Measurements from ENCODE around the gene CATSPERE.
"Not testable (repeated sequence)": the region's sequence is repeated elsewhere in the genome, so short reads cannot be mapped to it uniquely, and the experiment has no call there.

CATSPERE gene

DNA sequence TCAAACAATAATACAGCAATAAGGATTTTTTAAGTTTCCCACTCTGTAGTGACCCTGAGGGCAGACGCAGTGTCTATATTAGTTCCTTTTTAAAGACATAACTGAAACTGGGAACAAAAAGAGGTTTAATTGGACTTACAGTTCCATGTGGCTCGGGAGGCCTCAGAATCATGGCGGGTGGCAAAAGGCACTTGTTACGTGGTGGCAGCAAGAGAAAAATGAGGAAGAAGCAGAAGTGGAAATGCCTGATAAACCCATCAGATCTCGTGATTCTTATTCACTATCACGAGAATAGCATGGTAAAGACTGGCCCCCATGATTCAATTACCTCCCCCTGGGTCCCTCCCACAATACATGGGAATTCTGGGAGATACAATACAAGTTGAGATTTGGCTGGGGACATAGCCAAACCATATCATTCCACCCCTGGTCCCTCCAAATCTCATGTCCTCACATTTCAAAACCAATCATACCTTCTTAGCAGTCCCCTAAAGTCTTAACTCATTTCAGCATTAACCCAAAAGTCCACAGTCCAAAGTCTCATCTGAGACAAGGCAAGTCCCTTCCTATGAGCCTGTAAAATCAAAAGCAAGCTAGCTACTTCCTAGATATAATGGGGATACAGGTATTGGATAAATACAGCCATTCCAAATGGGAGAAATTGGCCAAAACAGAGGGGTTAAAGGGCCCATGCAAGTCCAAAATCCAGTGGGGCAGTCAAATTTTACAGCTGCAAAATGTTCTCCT is 205.8 kb downstream of the CATSPERE start:
- DNase-seq (ENCODE audit: low read depth in 3 of 3): not testable (repeated sequence)

DNA sequence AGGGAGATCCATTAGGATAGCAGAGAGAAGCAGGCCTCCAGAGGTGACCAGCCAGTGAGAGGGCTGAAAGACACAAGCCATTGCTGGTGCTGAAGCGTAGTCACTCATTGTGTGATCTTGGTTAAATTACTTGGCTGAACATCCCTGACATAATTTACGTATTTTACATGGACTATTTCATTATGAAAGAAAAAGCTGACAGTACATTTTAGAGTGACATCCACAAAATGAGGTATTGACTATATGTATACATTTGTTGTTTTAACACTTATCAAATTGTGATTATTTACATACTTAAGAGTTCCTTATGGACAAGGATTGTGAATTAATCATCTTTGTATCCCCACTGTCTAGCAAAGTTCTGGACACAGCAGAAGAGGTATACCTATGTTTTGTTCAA is 206.7 kb downstream of the CATSPERE start:
- no peak for DNase-seq (ENCODE audit: low read depth in 3 of 3)

DNA sequence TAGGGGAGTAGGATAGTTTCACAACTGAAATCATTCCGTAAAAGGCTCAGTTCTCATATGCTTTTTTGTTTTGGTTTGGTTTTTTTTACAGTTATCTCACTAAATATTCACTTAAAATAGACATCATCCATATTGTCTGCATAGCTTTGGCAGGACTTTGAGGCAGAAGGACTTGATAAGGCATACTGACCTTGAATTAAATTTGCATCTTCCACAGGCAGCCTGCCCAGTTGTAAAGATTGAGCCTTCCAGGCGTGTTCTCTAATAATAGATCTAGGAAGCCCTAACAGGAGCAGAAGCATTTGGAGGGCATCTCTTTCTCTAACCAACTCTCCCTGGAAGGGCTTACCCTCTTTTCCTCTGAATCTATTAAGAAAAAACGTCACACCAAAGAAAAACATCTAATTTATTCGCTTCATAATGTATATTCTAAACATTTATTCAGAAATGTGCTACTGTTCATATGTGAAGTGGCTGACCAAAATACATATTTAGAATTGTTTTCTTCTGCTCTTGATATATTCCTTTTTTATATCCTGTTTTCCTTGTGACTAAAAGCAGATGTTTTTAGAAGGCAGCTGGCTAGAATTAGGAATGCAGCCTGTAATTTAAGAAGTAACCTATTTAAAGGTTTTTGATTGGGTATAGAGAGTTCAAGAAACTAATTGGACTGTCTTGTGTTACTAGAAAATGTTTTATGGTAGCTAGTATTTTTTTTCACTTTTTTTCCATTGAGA is 212.0 kb downstream of the CATSPERE start:
- no peak for DNase-seq (ENCODE audit: low read depth in 3 of 3)

DNA sequence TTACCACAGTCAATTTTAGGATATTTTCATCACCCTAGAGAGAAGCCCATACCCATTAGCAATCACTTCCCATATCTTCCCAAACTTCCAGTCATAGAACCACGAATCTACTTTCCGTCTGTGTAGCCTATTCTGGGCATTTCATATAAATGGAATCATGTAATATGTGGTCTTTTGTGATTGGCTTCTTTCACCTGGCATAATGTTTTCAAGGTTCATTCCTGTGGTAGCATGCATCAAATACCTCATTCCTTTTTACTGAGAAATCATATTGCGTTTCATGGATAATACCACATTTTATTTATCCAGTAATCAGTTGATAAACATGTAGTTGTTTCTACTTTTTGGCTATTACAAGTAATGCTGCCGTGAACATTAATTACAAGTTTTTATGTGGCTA is 213.4 kb downstream of the CATSPERE start:
- DNase-seq (ENCODE audit: low read depth in 3 of 3): no peak

DNA sequence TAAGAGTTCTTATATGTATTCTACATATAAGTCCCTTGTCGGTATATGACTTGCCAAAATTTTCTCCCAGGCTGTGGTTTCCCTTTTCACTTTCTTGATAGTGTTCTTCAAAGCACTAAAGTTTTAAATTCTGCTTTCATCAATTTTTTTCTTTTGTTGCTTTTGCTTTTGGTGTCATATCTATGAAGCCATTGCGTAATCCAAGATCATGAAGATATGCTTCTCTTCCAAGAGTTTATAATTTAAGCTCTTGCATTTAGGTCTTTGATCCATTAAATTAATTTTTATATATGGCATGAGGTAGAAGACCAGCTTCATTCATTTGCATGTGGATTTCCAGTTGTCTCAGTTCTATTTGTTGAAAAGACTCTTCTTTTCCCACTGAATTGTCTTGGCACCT is 214.1 kb downstream of the CATSPERE start:
- no peak for DNase-seq (ENCODE audit: low read depth in 3 of 3)

DNA sequence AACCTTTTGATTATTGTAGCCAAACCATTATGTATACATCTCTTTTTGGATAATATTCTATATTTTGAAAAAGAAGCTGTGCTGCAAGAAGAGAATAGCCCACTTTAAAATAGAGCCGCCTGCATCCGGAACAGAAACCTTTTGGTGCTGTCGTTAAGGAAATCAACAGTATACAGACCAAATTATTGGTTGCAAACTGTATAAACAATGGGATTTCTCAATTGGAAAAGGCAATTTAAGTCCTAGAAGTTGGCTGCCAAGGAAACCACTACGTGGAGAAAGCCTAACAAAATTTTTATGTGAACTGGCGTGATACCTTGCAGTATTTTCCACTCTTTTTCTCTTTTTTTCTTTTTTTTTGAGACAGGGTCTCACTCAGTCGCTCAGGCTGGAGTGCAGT is 217.6 kb downstream of the CATSPERE start:
- DNase-seq (ENCODE audit: low read depth in 3 of 3): no peak

DNA sequence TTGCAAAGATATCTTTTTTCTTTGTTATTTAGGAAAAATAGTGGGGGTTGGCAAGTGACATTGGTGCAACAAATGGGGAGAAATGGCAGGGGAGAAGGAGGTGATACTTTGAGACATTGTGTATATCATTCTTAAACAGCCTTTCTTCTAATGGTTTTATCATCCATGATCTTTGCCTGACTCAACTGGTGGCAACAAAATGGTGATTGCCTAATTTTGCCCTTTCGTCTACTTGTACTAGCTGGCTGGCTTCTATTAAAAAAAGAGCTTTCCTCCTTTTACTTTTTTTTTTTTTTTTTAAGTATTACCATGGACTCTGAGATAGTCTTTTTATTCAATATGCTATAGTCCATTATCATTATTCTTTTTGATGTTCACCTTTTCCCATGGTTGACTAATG is 219.6 kb downstream of the CATSPERE start:
- no peak for DNase-seq (ENCODE audit: low read depth in 3 of 3)

DNA sequence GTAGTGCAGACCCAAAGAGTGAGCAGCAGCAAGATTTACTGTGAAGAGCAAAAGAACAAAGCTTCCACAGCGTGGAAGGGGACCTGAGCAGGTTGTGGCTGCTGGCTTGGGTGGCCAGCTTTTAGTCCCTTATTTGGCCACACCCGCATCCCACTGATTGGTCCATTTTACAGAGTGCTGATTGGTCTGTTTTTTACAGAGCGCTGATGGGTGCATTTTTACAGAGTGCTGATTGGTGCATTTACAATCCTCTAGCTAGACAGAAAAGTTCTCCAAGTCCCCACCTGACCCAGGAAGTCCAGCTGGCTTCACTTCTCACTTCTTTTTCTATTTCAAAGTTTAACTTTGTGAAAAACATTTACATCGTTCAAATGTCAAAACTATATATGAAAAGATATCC is 221.0 kb downstream of the CATSPERE start:
- DNase-seq (ENCODE audit: low read depth in 3 of 3): not testable (repeated sequence)

Data from stimulated activated CD4-positive, alpha-beta T cell treated with anti-CD3 and anti-CD28 coated beads, TNF-alpha, amount 100 ng/mL, for 4 hours (primary cell).